ENCODE data around the gene ARHGAP29.
A peak's percentile ranks its signal among the peaks of the same experiment; 100 is the strongest.

Gene ARHGAP29

GRCh38 chr1:94245747-94246438, 8.5 kb upstream of the ARHGAP29 start:
- Histone ChIP-seq H3K36me3 (ENCODE audit: insufficient read depth, low read length) (no peaks in the 10 kb centered on the region), H3K9me3 (replicated peaks; ENCODE audit: low read length) (no peaks in the 10 kb centered on the region), H3K9ac (ENCODE audit: low read depth, low read length) (peak overlapping the region; percentile 92), H3K4me2 (ENCODE audit: low read length) (peak overlapping the region; percentile 92), H3K27me3 (ENCODE audit: control insufficient read depth, insufficient read depth, low read length) (no peaks in the 10 kb centered on the region), H3K4me1 (ENCODE audit: control insufficient read depth, insufficient read depth, low read length) (peaks cover 20% of the 10 kb centered on the region), H3K4me3 (ENCODE audit: low read length) (peak overlapping the region; percentile 92)

- Histone ChIP-seq H3K36me3 (ENCODE audit: insufficient read depth, low read length) (no peaks in the 10 kb centered on the region), H3K9ac (ENCODE audit: low read depth, low read length) (peak overlapping the region; percentile 92), H3K9me3 (replicated peaks; ENCODE audit: low read length) (no peaks in the 10 kb centered on the region), H3K4me2 (ENCODE audit: low read length) (peak overlapping the region; percentile 92), H3K4me3 (ENCODE audit: low read length) (peak overlapping the region; percentile 92), H3K27me3 (ENCODE audit: control insufficient read depth, insufficient read depth, low read length) (no peaks in the 10 kb centered on the region), H3K4me1 (ENCODE audit: control insufficient read depth, insufficient read depth, low read length) (peaks cover 19% of the 10 kb centered on the region)
Measured at GRCh38 chr1:94244816-94245215, 7.4 kb upstream of the ARHGAP29 start.

DNA sequence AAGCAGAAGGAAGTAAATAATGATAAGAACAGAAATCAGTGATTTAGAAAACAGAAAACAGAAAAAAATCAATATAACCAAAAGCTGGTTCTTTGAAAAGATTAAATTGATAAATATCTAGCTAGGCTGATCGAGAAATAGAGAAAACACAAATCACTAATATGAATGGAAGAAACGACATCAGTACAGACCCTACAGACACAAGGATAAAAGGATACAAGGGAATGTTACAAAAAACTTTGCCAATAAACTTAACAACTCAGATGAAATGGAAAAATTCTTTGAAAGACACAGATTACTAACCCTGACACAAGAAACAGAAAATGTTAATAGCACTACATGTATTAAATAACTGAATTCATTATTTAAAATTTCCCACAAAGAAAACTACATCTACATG, 6.3 kb upstream of the ARHGAP29 start:
- Histone ChIP-seq H3K4me2 (ENCODE audit: low read length) (peak overlapping the region; percentile 8), H3K9ac (ENCODE audit: low read depth, low read length) (peak overlapping the region; percentile 92), H3K4me3 (ENCODE audit: low read length) (no peak overlapping the region), H3K4me1 (ENCODE audit: control insufficient read depth, insufficient read depth, low read length) (peaks cover 22% of the 10 kb centered on the region), H3K27me3 (ENCODE audit: control insufficient read depth, insufficient read depth, low read length) (no peaks in the 10 kb centered on the region), H3K9me3 (replicated peaks; ENCODE audit: low read length) (no peaks in the 10 kb centered on the region), H3K36me3 (ENCODE audit: insufficient read depth, low read length) (no peaks in the 10 kb centered on the region)

- Histone ChIP-seq H3K4me2 (ENCODE audit: low read length) (no peak overlapping the region), H3K27me3 (ENCODE audit: control insufficient read depth, insufficient read depth, low read length) (no peaks in the 10 kb centered on the region), H3K9ac (ENCODE audit: low read depth, low read length) (no peak overlapping the region), H3K4me1 (ENCODE audit: control insufficient read depth, insufficient read depth, low read length) (peaks cover 14% of the 10 kb centered on the region), H3K9me3 (replicated peaks; ENCODE audit: low read length) (no peaks in the 10 kb centered on the region), H3K4me3 (ENCODE audit: low read length) (no peak overlapping the region), H3K36me3 (ENCODE audit: insufficient read depth, low read length) (no peaks in the 10 kb centered on the region)
Measured at GRCh38 chr1:94240822-94241221, 3.4 kb upstream of the ARHGAP29 start.

- no peaks in the 10 kb centered on the region for H3K27me3 ChIP-seq (ENCODE audit: control insufficient read depth, insufficient read depth, low read length)
- H3K4me3 ChIP-seq (ENCODE audit: low read length), result no peak overlapping the region
- H3K9me3 ChIP-seq (replicated peaks; ENCODE audit: low read length), result no peaks in the 10 kb centered on the region
- H3K4me1 ChIP-seq (ENCODE audit: control insufficient read depth, insufficient read depth, low read length), result peaks cover 14% of the 10 kb centered on the region
- peak overlapping the region; percentile 14 for H3K4me2 ChIP-seq (ENCODE audit: low read length)
- no peak overlapping the region for H3K9ac ChIP-seq (ENCODE audit: low read depth, low read length)
- H3K36me3 ChIP-seq (ENCODE audit: insufficient read depth, low read length), result no peaks in the 10 kb centered on the region
Measured at GRCh38 chr1:94239796-94240195, 2.4 kb upstream of the ARHGAP29 start.

DNA sequence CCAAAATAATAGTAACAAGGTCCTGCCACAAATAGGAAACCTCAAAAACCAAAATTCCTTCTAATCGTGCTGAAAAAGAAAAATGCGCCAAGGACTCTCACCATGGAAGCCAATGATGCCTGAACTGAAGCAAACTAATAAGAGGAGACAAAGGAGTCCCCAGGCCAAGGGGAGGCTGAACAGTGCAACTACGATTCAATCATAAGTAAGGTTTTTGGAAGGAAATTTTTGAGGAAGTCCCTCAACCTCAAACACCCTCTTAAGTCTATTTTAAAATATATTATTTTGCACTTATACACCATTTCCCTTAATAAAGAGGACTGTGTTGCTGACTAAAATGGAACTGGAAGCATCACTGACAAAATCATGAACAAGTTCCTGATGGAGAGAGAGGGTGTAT, 1.7 kb upstream of the ARHGAP29 start:
- Histone ChIP-seq H3K27me3 (ENCODE audit: control insufficient read depth, insufficient read depth, low read length) (no peaks in the 10 kb centered on the region), H3K9me3 (replicated peaks; ENCODE audit: low read length) (no peaks in the 10 kb centered on the region), H3K4me3 (ENCODE audit: low read length) (no peak overlapping the region), H3K4me1 (ENCODE audit: control insufficient read depth, insufficient read depth, low read length) (peaks cover 14% of the 10 kb centered on the region), H3K36me3 (ENCODE audit: insufficient read depth, low read length) (no peaks in the 10 kb centered on the region), H3K4me2 (ENCODE audit: low read length) (peak overlapping the region; percentile 8), H3K9ac (ENCODE audit: low read depth, low read length) (no peak overlapping the region)

- peak overlapping the region; percentile 80 for H3K4me3 ChIP-seq (ENCODE audit: low read length)
- peaks cover 31% of the 10 kb centered on the region for H3K4me1 ChIP-seq (ENCODE audit: control insufficient read depth, insufficient read depth, low read length)
- H3K36me3 ChIP-seq (ENCODE audit: insufficient read depth, low read length), result no peaks in the 10 kb centered on the region
- no peaks in the 10 kb centered on the region for H3K9me3 ChIP-seq (replicated peaks; ENCODE audit: low read length)
- H3K27me3 ChIP-seq (ENCODE audit: control insufficient read depth, insufficient read depth, low read length), result no peaks in the 10 kb centered on the region
- H3K4me2 ChIP-seq (ENCODE audit: low read length), result peak overlapping the region; percentile 97
- H3K9ac ChIP-seq (ENCODE audit: low read depth, low read length), result peak overlapping the region; percentile 98
Measured at GRCh38 chr1:94236630-94237290, 624 bp downstream of the ARHGAP29 start.

GRCh38 chr1:94236013-94236491, 1.3 kb downstream of the ARHGAP29 start:
- H3K4me3 ChIP-seq (ENCODE audit: low read length), result peak overlapping the region; percentile 80

GRCh38 chr1:94235189-94236012, 2.0 kb downstream of the ARHGAP29 start:
- Histone ChIP-seq H3K4me3 (ENCODE audit: low read length) (peak overlapping the region; percentile 80), H3K4me2 (ENCODE audit: low read length) (peak overlapping the region; percentile 97), H3K9ac (ENCODE audit: low read depth, low read length) (peak overlapping the region; percentile 98), H3K36me3 (ENCODE audit: insufficient read depth, low read length) (no peaks in the 10 kb centered on the region), H3K4me1 (ENCODE audit: control insufficient read depth, insufficient read depth, low read length) (peaks cover 44% of the 10 kb centered on the region), H3K27me3 (ENCODE audit: control insufficient read depth, insufficient read depth, low read length) (no peaks in the 10 kb centered on the region), H3K9me3 (replicated peaks; ENCODE audit: low read length) (no peaks in the 10 kb centered on the region)

More at GRCh38 chr1:94236013-94236491, 1.3 kb downstream of the ARHGAP29 start:
- no peaks in the 10 kb centered on the region for H3K9me3 ChIP-seq (replicated peaks; ENCODE audit: low read length)
- H3K4me1 ChIP-seq (ENCODE audit: control insufficient read depth, insufficient read depth, low read length), result peaks cover 38% of the 10 kb centered on the region
- peak overlapping the region; percentile 97 for H3K4me2 ChIP-seq (ENCODE audit: low read length)
- H3K27me3 ChIP-seq (ENCODE audit: control insufficient read depth, insufficient read depth, low read length), result no peaks in the 10 kb centered on the region
- no peaks in the 10 kb centered on the region for H3K36me3 ChIP-seq (ENCODE audit: insufficient read depth, low read length)
- H3K9ac ChIP-seq (ENCODE audit: low read depth, low read length), result peak overlapping the region; percentile 98

DNA sequence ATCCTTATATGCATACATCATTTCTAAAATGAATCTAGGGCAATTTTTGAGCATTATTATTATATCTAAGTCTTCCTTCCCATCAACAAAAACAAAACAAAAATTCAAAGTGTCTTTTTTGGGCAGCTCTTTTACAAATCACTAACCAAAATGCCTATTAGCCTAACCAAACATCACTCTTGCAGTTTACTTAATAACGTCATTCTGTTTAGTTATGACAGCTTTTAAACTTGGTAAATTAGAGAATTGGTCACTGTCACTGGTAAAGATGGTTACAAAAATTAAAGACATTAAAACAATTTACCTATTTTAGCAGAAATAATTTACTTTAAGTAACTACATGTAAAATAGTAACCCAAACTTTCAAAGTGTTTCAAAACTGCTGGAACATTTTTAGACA, 2.8 kb downstream of the ARHGAP29 start:
- peak overlapping the region; percentile 80 for H3K4me3 ChIP-seq (ENCODE audit: low read length)
- H3K9ac ChIP-seq (ENCODE audit: low read depth, low read length), result peak overlapping the region; percentile 98
- no peaks in the 10 kb centered on the region for H3K36me3 ChIP-seq (ENCODE audit: insufficient read depth, low read length)
- H3K27me3 ChIP-seq (ENCODE audit: control insufficient read depth, insufficient read depth, low read length), result no peaks in the 10 kb centered on the region
- H3K4me2 ChIP-seq (ENCODE audit: low read length), result peak overlapping the region; percentile 97
- H3K4me1 ChIP-seq (ENCODE audit: control insufficient read depth, insufficient read depth, low read length), result peaks cover 39% of the 10 kb centered on the region
- H3K9me3 ChIP-seq (replicated peaks; ENCODE audit: low read length), result no peaks in the 10 kb centered on the region

- H3K27me3 ChIP-seq (ENCODE audit: control insufficient read depth, insufficient read depth, low read length), result no peaks in the 10 kb centered on the region
- peaks cover 51% of the 10 kb centered on the region for H3K4me1 ChIP-seq (ENCODE audit: control insufficient read depth, insufficient read depth, low read length)
- no peaks in the 10 kb centered on the region for H3K9me3 ChIP-seq (replicated peaks; ENCODE audit: low read length)
- peak overlapping the region; percentile 45 for H3K9ac ChIP-seq (ENCODE audit: low read depth, low read length)
- peak overlapping the region; percentile 57 for H3K4me2 ChIP-seq (ENCODE audit: low read length)
- peak overlapping the region; percentile 15 for H3K4me3 ChIP-seq (ENCODE audit: low read length)
- H3K36me3 ChIP-seq (ENCODE audit: insufficient read depth, low read length), result peaks cover 5% of the 10 kb centered on the region
Measured at GRCh38 chr1:94231746-94232145, 5.6 kb downstream of the ARHGAP29 start.

Measured in skeletal muscle satellite cell (primary cell).